A204.1 (cell line): Measurements from ENCODE around the gene SRRD.

Experiments
- FAIRE-seq: peaks from 2 replicates; lab custom pipeline; 2012; peaks lifted over from hg19 to GRCh38; lab: Jason Lieb, UNC

Gene SRRD

GRCh38 chr22:26453812-26454500 lies 29.7 kb upstream of the SRRD start:
- FAIRE-seq: no peak

- no peak for FAIRE-seq
Measured at GRCh38 chr22:26457661-26458272, 25.9 kb upstream of the SRRD start.

- no peak for FAIRE-seq
Measured at GRCh38 chr22:26460202-26460601, 23.5 kb upstream of the SRRD start.

GRCh38 chr22:26461188-26461810 lies 22.4 kb upstream of the SRRD start:
- no peak for FAIRE-seq

- no peak for FAIRE-seq
Measured at GRCh38 chr22:26462051-26462450, 21.6 kb upstream of the SRRD start.

GRCh38 chr22:26462641-26463040 lies 21.0 kb upstream of the SRRD start:
- no peak for FAIRE-seq

GRCh38 chr22:26463101-26463661 lies 20.5 kb upstream of the SRRD start:
- no peak for FAIRE-seq

GRCh38 chr22:26463688-26464087 lies 20.0 kb upstream of the SRRD start:
- FAIRE-seq: no peak

GRCh38 chr22:26464312-26464711 lies 19.4 kb upstream of the SRRD start:
- no peak for FAIRE-seq

GRCh38 chr22:26466196-26466595 lies 17.5 kb upstream of the SRRD start:
- FAIRE-seq: no peak

- FAIRE-seq: no peak
Measured at GRCh38 chr22:26470807-26471206, 12.9 kb upstream of the SRRD start.

- no peak for FAIRE-seq
Measured at GRCh38 chr22:26471522-26471921, 12.2 kb upstream of the SRRD start.

GRCh38 chr22:26474682-26475081 lies 9.0 kb upstream of the SRRD start:
- FAIRE-seq: no peak

- FAIRE-seq: no peak
Measured at GRCh38 chr22:26476705-26477340, 6.9 kb upstream of the SRRD start.

GRCh38 chr22:26477341-26477731 lies 6.3 kb upstream of the SRRD start:
- FAIRE-seq: no peak

- FAIRE-seq: no peak
Measured at GRCh38 chr22:26479043-26479791, 4.5 kb upstream of the SRRD start.

GRCh38 chr22:26479792-26480610 lies 3.7 kb upstream of the SRRD start:
- no peak for FAIRE-seq

- FAIRE-seq: no peak
Measured at GRCh38 chr22:26480611-26480932, 3.1 kb upstream of the SRRD start.

GRCh38 chr22:26481112-26481693 lies 2.5 kb upstream of the SRRD start:
- no peak for FAIRE-seq

GRCh38 chr22:26481694-26482093 lies 2.0 kb upstream of the SRRD start:
- FAIRE-seq: no peak

GRCh38 chr22:26482161-26482560 lies 1.5 kb upstream of the SRRD start:
- no peak for FAIRE-seq
